Naive thymus-derived CD4-positive, alpha-beta T cell (primary cell): Measurements from ENCODE around the gene IL23R. TPM values are rescaled to one million over a fixed set of nuclear protein-coding genes. Genes with fewer than 3 reads are reported as not detected.

ENCODE experiments used
- ATAC-seq: fragments of 150-1000 bp; cut with Tn5 transposase; 2 replicates; pipeline ENCODE4 v1.10.0; 2021; ENCODE audit warnings: mild to moderate bottlenecking, moderate library complexity
- CTCF ChIA-PET: fragments of 350-600 bp; sonication (Branson Sonifier 250); formaldehyde crosslinking; loops from one replicate; lab custom pipeline; 2021; ENCODE audit warnings: antibody characterized with exemption; lab: Charles Lee
- POLR2A ChIA-PET: fragments of 350-600 bp; sonication (Branson Sonifier 250); formaldehyde crosslinking; loops from one replicate; lab custom pipeline; 2021; ENCODE audit warnings: antibody characterized with exemption, inconsistent platforms; lab: Charles Lee
- DNase-seq, 9 donors: peaks; one replicate each; pipeline versions ENCODE4 v3.0.0 to v3.0.0-alpha.2; 2020 to 2022; ENCODE audit warnings: mixed read lengths in 1 of 9
- H3K27ac ChIP-seq: one replicate; pipeline ENCODE4 v1.7.0; 2013; ENCODE audit warnings: mild to moderate bottlenecking, low read depth, low read length, moderate library complexity
- H3K27me3 ChIP-seq, 2 donors: one replicate each; pipeline ENCODE4 v1.7.0; 2013; ENCODE audit warnings: low read length in 2 of 2, mild to moderate bottlenecking in 2 of 2, moderate library complexity in 2 of 2; ENCODE audit not compliant: control insufficient read depth in 2 of 2, insufficient read depth in 2 of 2
- H3K36me3 ChIP-seq, 3 experiments: 1 replicate in 2 of 3; 2 replicates in 1 of 3; pipeline ENCODE4 v1.7.0; 2013; ENCODE audit warnings: low read length in 3 of 3, mild to moderate bottlenecking in 3 of 3, moderate library complexity in 1 of 3; ENCODE audit not compliant: insufficient read depth in 3 of 3, control insufficient read depth in 2 of 3
- H3K4me1 ChIP-seq, 2 donors: one replicate each; pipeline ENCODE4 v1.7.0; 2013; ENCODE audit warnings: low read length in 2 of 2, mild to moderate bottlenecking in 2 of 2, moderate library complexity in 1 of 2; ENCODE audit not compliant: control insufficient read depth in 2 of 2, insufficient read depth in 2 of 2
- H3K4me3 ChIP-seq: 2 replicates; pipeline ENCODE4 v1.7.0; 2013; ENCODE audit warnings: mild to moderate bottlenecking, low read length
- H3K9me3 ChIP-seq, 3 experiments: 1 replicate in 2 of 3; 2 replicates in 1 of 3; pipeline ENCODE4 v1.7.0; 2013; ENCODE audit warnings: low read length in 3 of 3; ENCODE audit not compliant: control insufficient read depth in 2 of 3
- H3K27ac Mint-ChIP-seq, 9 donors: one replicate each; pipeline ENCODE4 v1.8.0; 2020 to 2022; ENCODE audit warnings: mixed read lengths in 9 of 9, mild to moderate bottlenecking in 8 of 9, moderate library complexity in 5 of 9, inconsistent platforms in 2 of 9
- H3K27me3 Mint-ChIP-seq, 5 donors: one replicate each; pipeline ENCODE4 v1.8.0; 2021 to 2022; ENCODE audit warnings: mixed read lengths in 5 of 5, mild to moderate bottlenecking in 1 of 5
- H3K36me3 Mint-ChIP-seq, 5 donors: one replicate each; pipeline ENCODE4 v1.8.0; 2020 to 2022; ENCODE audit warnings: mixed read lengths in 5 of 5, mild to moderate bottlenecking in 3 of 5, inconsistent platforms in 1 of 5
- H3K4me1 Mint-ChIP-seq, 7 donors: one replicate each; pipeline ENCODE4 v1.8.0; 2020 to 2022; ENCODE audit warnings: mixed read lengths in 7 of 7, mild to moderate bottlenecking in 3 of 7, inconsistent platforms in 1 of 7
- H3K4me3 Mint-ChIP-seq, 10 donors: one replicate each; pipeline ENCODE4 v1.8.0; 2020 to 2022; ENCODE audit warnings: mild to moderate bottlenecking in 10 of 10, mixed read lengths in 10 of 10, moderate library complexity in 6 of 10, inconsistent platforms in 2 of 10
- H3K9me3 Mint-ChIP-seq, 11 donors: one replicate each; pipeline ENCODE4 v1.8.0; 2020 to 2022; ENCODE audit warnings: mixed read lengths in 11 of 11, mild to moderate bottlenecking in 4 of 11, inconsistent platforms in 1 of 11, moderate library complexity in 1 of 11
- intact Hi-C, 2 donors: fragments of 100-400 bp; cut with micrococcal nuclease; formaldehyde crosslinking; loops; one replicate each; pipeline ENCODE4 v1.15.1; 2023
- polyA plus RNA-seq, 2 donors: library from polyadenylated mRNA; unstranded; fragments of 300-500 nt; fragmentation: Illumina TruSeq; gene quantifications; one replicate each; pipeline ENCODE4 v1.2.3, GENCODE V29; 2021
- total RNA-seq, 6 experiments: library from RNA in 5 of 6; stranded (reverse) in 5 of 6; gene quantifications; 1 replicate in 5 of 6; 2 replicates in 1 of 6; pipeline ENCODE4 v1.2.3 and lab custom pipeline; 2021 to 2026

The IL23R gene
- total and polyA plus RNA-seq, 7 experiments from 2014 or later: 0.09 to 0.48 (median 0.17) TPM; not detected in 4

- H3K36me3 Mint-ChIP-seq: peaks cover 0 to 3% (median 0%) of the 10 kb centered on the region in 5 donors
- Histone ChIP-seq H3K36me3 (no peaks in the 10 kb centered on the region), H3K27ac (no peak overlapping the region), H3K4me1 (no peaks in the 10 kb centered on the region), H3K27me3 (no peaks in the 10 kb centered on the region), H3K9me3 (no peaks in the 10 kb centered on the region), H3K4me3 (no peak overlapping the region)
- DNase-seq (no peak), ATAC-seq (no peak)
- peaks cover 0 to 7% (median 0%) of the 10 kb centered on the region in 5 donors for H3K27me3 Mint-ChIP-seq
- intact Hi-C loops: no loop called here
- no peak overlapping the region for H3K27ac Mint-ChIP-seq
- H3K9me3 Mint-ChIP-seq: peaks cover 0 to 3% (median 0%) of the 10 kb centered on the region in 11 donors
- POLR2A ChIA-PET: no interaction called here
- CTCF ChIA-PET: interaction anchor here (1.7 kb wide), 1 partner anchor 11 kb away, joined by 5 read pairs; no protein-coding TSS in a partner anchor
- H3K4me1 Mint-ChIP-seq: peaks cover 0 to 8% (median 2%) of the 10 kb centered on the region in 7 donors
- H3K4me3 Mint-ChIP-seq: no peak overlapping the region
These were observed 58.6 kb downstream of the IL23R start for GRCh38 chr1:67224856-67225255.

GRCh38 chr1:67226688-67227087 lies 60.4 kb downstream of the IL23R start:
- Histone ChIP-seq H3K9me3 (no peaks in the 10 kb centered on the region), H3K36me3 (no peaks in the 10 kb centered on the region), H3K27ac (no peak overlapping the region), H3K4me1 (no peaks in the 10 kb centered on the region), H3K27me3 (no peaks in the 10 kb centered on the region), H3K4me3 (no peak overlapping the region)
- ChIA-PET POLR2A (no interaction called here), CTCF (no interaction called here)
- H3K4me1 Mint-ChIP-seq: peaks cover 0 to 8% (median 2%) of the 10 kb centered on the region in 7 donors
- ATAC-seq: peak; percentile 69
- DNase-seq: no peak
- peaks cover 0 to 3% (median 0%) of the 10 kb centered on the region in 5 donors for H3K36me3 Mint-ChIP-seq
- H3K9me3 Mint-ChIP-seq: peaks cover 0 to 3% (median 0%) of the 10 kb centered on the region in 11 donors
- peaks cover 0 to 7% (median 0%) of the 10 kb centered on the region in 5 donors for H3K27me3 Mint-ChIP-seq
- no peak overlapping the region for H3K4me3 Mint-ChIP-seq
- intact Hi-C loops: no loop called here
- no peak overlapping the region for H3K27ac Mint-ChIP-seq

GRCh38 chr1:67227196-67227595 lies 60.9 kb downstream of the IL23R start:
- Mint-ChIP-seq H3K4me3 (no peak overlapping the region), H3K36me3 (peaks cover 0 to 3% (median 0%) of the 10 kb centered on the region in 5 donors), H3K27ac (no peak overlapping the region), H3K9me3 (peaks cover 0 to 3% (median 0%) of the 10 kb centered on the region in 11 donors), H3K4me1 (peaks cover 0 to 8% (median 2%) of the 10 kb centered on the region in 7 donors), H3K27me3 (peaks cover 0 to 7% (median 0%) of the 10 kb centered on the region in 5 donors)
- Histone ChIP-seq H3K27ac (no peak overlapping the region), H3K9me3 (no peaks in the 10 kb centered on the region), H3K4me1 (no peaks in the 10 kb centered on the region), H3K27me3 (no peaks in the 10 kb centered on the region), H3K4me3 (no peak overlapping the region), H3K36me3 (no peaks in the 10 kb centered on the region)
- intact Hi-C loops: no loop called here
- ChIA-PET POLR2A (no interaction called here), CTCF (interaction anchor here (0.6 kb wide), 1 partner anchor 782 kb away, joined by 3 read pairs; no protein-coding TSS in a partner anchor)
- ATAC-seq (no peak), DNase-seq (no peak)

- intact Hi-C loops: no loop called here
- H3K27ac Mint-ChIP-seq: no peak overlapping the region
- peaks cover 0 to 3% (median 0%) of the 10 kb centered on the region in 5 donors for H3K36me3 Mint-ChIP-seq
- H3K4me1 Mint-ChIP-seq: peaks cover 0 to 8% (median 2%) of the 10 kb centered on the region in 7 donors
- peak overlapping the region in 1 of 10 donors; percentile 11 for H3K4me3 Mint-ChIP-seq
- Histone ChIP-seq H3K9me3 (no peaks in the 10 kb centered on the region), H3K4me1 (no peaks in the 10 kb centered on the region), H3K36me3 (no peaks in the 10 kb centered on the region), H3K27me3 (no peaks in the 10 kb centered on the region), H3K27ac (no peak overlapping the region), H3K4me3 (no peak overlapping the region)
- H3K9me3 Mint-ChIP-seq: peaks cover 0 to 3% (median 0%) of the 10 kb centered on the region in 11 donors
- ATAC-seq (no peak), DNase-seq (no peak)
- H3K27me3 Mint-ChIP-seq: peaks cover 0 to 7% (median 0%) of the 10 kb centered on the region in 5 donors
- CTCF ChIA-PET: interaction anchor here (1.1 kb wide), 1 partner anchor 272 kb away, joined by 6 read pairs; no protein-coding TSS in a partner anchor
- POLR2A ChIA-PET: no interaction called here
These were observed 62.5 kb downstream of the IL23R start for GRCh38 chr1:67228791-67229190.

GRCh38 chr1:67230539-67230938 lies 64.3 kb downstream of the IL23R start:
- ChIA-PET CTCF (interaction anchor here (1.2 kb wide), 1 partner anchor 16 kb away, joined by 4 read pairs; no protein-coding TSS in a partner anchor), POLR2A (no interaction called here)
- no peaks in the 10 kb centered on the region for H3K4me1 ChIP-seq
- H3K27ac Mint-ChIP-seq: no peak overlapping the region
- no peaks in the 10 kb centered on the region for H3K27me3 ChIP-seq
- peaks cover 0 to 8% (median 2%) of the 10 kb centered on the region in 7 donors for H3K4me1 Mint-ChIP-seq
- DNase-seq (no peak), ATAC-seq (no peak)
- peaks cover 0 to 7% (median 0%) of the 10 kb centered on the region in 5 donors for H3K27me3 Mint-ChIP-seq
- no peak overlapping the region for H3K4me3 Mint-ChIP-seq
- peaks cover 0 to 3% (median 0%) of the 10 kb centered on the region in 11 donors for H3K9me3 Mint-ChIP-seq
- H3K4me3 ChIP-seq: no peak overlapping the region
- H3K36me3 ChIP-seq: no peaks in the 10 kb centered on the region
- H3K27ac ChIP-seq: no peak overlapping the region
- peaks cover 0 to 3% (median 0%) of the 10 kb centered on the region in 5 donors for H3K36me3 Mint-ChIP-seq
- H3K9me3 ChIP-seq: no peaks in the 10 kb centered on the region
- intact Hi-C loops: loop anchor here in 1 of 2 donors (10.0 kb wide), 1 partner anchor 194 kb away; no protein-coding TSS in a partner anchor

GRCh38 chr1:67236277-67236676 lies 70.0 kb downstream of the IL23R start:
- no peak overlapping the region for H3K4me3 Mint-ChIP-seq
- CTCF ChIA-PET: interaction anchor here (3.8 kb wide), 1 partner anchor 264 kb away, joined by 28 read pairs; no protein-coding TSS in a partner anchor
- no peaks in the 10 kb centered on the region for H3K9me3 ChIP-seq
- POLR2A ChIA-PET: no interaction called here
- no peak overlapping the region for H3K27ac Mint-ChIP-seq
- intact Hi-C loops: loop anchor here in 1 of 2 donors (10.0 kb wide), 1 partner anchor 189 kb away; no protein-coding TSS in a partner anchor
- no peak overlapping the region for H3K27ac ChIP-seq
- peaks cover 0 to 4% (median 0%) of the 10 kb centered on the region in 11 donors for H3K9me3 Mint-ChIP-seq
- H3K4me1 Mint-ChIP-seq: peaks cover 0 to 14% (median 0%) of the 10 kb centered on the region in 7 donors
- H3K4me1 ChIP-seq: no peaks in the 10 kb centered on the region
- no peak overlapping the region for H3K4me3 ChIP-seq
- no peaks in the 10 kb centered on the region for H3K27me3 ChIP-seq
- no peak for ATAC-seq
- no peaks in the 10 kb centered on the region for H3K27me3 Mint-ChIP-seq
- no peaks in the 10 kb centered on the region for H3K36me3 ChIP-seq
- no peak for DNase-seq
- peaks cover 0 to 8% (median 0%) of the 10 kb centered on the region in 5 donors for H3K36me3 Mint-ChIP-seq
